ENCODE results near the gene HSF2BP.
"Not testable (repeated sequence)": the region's sequence is repeated elsewhere in the genome, so short reads cannot be mapped to it uniquely, and the experiment has no call there.

GRCh38 chr21:43595769-43596168, 63.5 kb downstream of the HSF2BP start:
- TF ChIP-seq CTCF, POLR2A, POLR2AphosphoS5 (IDR thresholded peaks at IDR 0.05): not testable (repeated sequence)

All from gastroesophageal sphincter (tissue), 3 donors.